ENCODE results near the gene SLC25A31.

- no peak for TF ChIP-seq CTCF (IDR thresholded peaks at IDR 0.05)
- no peak for TF ChIP-seq POLR2AphosphoS5 (IDR thresholded peaks at IDR 0.05)
- TF ChIP-seq POLR2A (IDR thresholded peaks at IDR 0.05), result no peak
Observed at GRCh38 chr4:127822430-127822829, 92.2 kb downstream of the SLC25A31 start.

All from sigmoid colon (tissue), 4 donors.